Fibroblast of skin of left quadriceps (primary cell): Measurements from ENCODE around the gene AMN1.
A peak's percentile ranks its signal among the peaks of the same experiment; 100 is the strongest.
"Not testable (repeated sequence)": the region's sequence is repeated elsewhere in the genome, so short reads cannot be mapped to it uniquely, and the experiment has no call there.

ENCODE experiments used
- DNase-seq, 2 experiments: peaks; one replicate each; pipeline ENCODE4 v3.0.0-alpha.2; 2013; ENCODE audit warnings: low read depth in 2 of 2

The AMN1 gene

DNA sequence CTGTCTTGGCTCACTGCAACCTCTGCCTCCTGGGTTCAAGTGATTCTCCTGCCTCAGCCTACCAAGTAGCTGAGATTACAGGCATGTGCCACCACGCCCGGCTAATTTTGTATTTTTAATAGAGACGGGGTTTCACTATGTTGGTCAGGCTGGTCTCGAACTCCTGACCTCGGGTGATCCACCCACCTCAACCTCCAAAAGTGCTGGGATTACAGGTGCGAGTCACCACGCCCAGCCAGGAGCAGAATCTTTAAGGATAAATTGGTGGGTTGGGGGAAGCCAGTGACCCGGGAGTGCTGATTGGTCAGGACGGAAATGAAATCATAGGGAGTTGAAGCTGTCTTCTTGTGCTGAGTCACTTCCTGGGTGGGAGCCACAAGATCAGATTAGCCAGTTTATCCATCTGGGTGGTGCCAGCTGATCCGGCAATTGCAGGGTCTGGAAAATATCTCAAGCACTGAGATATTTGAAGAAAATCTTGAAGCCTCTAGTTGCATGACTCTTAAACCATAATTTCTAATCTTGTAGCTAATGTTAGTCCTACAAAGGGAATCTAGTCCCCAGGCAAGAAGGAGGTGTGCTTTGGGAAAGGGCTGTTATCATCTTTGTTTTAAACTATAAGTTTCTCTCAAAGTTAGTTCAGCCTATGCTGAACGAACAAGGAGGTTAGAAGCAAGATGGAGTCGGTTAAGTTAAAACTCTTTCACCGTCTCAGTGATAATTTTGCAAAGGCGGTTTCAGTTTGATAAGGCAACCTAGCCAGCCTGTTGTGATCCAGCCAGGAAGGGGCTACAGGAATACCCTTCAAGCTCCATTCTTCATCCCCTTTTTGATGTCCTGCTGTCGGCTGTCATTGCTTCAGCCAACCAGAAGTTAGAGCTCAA lies 5.0 kb upstream of the AMN1 start:
- not testable (repeated sequence) for DNase-seq

DNA sequence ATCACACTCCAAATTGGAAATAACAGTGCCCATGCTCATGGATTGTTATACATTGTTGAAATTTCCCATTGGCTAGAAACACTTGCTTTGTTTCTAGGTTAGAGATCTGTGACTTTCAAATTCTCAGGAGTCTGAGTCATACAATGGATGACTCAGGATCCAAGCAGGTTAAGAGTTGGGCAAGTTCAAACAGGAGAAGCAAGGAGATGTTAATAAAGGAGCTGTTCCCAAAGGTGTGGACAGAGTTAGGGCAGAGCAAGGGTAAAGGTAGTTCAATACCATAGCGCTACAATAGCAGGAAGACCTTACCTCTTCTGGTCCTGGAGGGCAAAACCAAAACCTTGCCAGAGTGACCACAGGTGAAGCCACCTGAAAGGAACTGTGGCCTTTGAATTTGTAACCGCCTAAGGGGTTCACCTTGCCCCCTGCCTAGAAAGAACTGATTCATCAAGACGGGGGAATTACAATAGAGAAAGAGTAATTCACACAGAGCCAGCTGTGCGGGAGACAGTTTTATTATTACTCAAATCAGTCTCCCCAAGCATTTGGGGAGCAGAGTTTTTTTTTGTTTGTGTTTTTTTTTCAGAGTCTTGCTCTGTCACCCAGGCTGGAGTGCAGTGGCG lies 4.2 kb upstream of the AMN1 start:
- DNase-seq, result peak in 1 of 2 experiments; percentile 40

DNA sequence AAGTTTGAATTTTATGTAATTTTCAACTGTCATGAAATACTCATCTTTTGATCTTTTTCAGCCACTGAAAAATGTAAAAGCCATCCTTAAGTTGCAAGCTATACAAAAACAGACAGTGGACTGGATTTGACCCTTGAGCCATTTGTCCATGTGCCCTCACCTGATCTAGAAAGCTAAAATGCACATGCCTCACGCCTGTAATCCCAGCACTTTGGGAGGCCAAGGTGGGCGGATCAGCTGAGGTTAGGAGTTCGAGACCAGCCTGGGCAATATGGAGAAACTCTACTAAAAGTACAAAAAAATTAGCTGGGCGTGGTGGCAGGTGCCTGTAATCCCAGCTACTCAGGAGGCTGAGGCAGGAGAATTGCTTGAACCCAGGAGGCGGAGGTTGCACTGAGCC lies 2.4 kb upstream of the AMN1 start:
- DNase-seq, result not testable (repeated sequence)

GRCh38 chr12:31729705-31730104 lies 884 bp upstream of the AMN1 start:
- no peak for DNase-seq

GRCh38 chr12:31728289-31728916 lies 418 bp downstream of the AMN1 start:
- DNase-seq, result no peak

DNA sequence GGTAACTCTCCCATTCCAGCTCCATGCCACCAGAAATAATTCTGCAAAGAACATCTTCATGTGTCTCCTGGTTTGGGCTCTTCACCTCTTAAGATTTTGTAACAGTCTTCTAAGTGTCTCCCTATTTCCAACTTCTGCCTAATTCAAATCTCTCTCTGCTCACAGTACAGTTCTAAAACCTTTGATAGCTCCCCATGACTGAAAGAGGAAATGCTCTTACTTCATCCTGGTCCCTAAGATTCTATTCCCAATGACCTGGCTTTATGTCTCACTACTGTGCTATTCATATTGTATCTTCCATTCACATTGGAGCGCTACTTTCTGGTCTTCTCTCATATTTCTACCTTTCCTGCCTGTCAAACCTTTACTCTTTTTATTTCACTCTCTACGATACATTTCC lies 1.6 kb downstream of the AMN1 start:
- no peak for DNase-seq

DNA sequence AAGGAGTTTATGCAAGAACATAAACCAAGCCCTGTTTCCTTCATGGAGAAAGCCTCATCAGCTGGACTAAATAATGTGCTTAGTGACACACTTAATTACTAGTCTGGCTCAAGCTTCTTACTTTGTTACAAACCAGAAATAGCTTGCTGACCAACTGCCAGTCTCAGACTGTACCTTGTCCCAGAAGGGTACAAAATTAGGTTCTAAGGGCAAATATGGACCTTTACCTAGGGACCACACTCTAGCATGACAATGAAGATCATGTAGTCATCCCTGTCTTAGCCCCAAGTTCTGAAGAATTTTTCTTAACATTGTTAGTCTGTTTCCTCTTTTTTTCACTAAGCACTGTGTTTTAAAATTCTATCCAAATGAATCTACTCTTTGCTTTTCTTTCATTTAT lies 2.2 kb downstream of the AMN1 start:
- no peak for DNase-seq

GRCh38 chr12:31724557-31724956 lies 4.3 kb downstream of the AMN1 start:
- no peak for DNase-seq

- no peak for DNase-seq
These were observed 6.2 kb downstream of the AMN1 start for GRCh38 chr12:31722580-31722979.

DNA sequence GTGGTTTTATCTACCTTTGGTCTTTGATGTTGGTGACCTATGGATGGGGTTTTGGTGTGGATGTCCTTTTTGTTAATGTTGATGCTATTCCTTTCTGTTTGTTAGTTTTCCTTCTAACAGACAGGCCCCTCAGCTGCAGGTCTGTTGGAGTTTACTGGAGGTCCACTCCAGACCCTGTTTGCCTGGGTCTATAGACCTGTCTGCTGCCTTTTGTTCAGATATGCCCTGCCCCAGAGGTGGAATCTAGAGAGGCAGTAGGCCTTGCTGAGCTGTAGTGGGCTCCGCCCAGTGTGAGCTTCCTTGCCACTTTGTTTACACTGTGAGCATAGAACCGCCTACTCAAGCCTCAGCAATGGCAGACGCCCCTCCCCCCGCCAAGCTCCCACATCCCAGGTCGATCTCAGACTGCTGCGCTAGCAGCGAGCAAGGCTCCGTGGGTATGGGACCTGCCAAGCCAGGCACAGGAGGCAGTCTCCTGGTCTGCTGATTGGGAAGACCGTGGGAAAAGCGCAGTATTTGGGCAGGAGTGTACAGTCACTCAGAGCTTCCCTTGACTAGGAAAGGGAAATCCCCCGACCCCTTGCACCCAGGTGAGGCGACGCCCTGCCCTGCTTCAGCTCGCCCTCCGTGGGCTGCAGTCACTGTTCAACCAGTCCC lies 10.2 kb downstream of the AMN1 start:
- DNase-seq, result not testable (repeated sequence)

GRCh38 chr12:31716998-31717397 lies 11.8 kb downstream of the AMN1 start:
- DNase-seq, result not testable (repeated sequence)

DNA sequence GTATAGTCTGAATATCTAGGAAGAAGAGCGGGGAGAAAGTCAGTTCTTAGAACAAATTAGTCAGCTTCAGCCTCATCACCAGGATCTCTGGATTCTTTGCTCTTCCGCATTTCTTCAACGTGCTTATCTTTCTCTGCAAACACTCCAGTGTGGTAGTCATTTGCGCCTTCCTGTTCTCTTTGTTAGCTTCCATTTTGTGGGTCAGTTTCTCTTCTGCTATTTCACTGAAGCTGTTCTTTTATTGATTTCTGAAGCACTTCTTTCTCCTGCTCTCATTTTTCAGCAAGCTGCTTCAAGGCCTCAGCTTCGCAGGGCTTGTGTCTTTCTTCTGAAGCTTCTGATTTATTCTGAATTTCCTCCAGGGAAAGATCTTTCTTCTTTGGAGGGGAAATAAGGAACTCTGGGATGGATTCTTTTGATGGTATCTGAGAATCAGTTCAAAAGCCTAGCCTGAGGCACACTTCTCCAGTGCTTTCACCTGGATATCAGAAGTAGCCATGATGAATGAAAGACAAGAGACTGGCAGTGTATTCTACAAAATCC lies 13.5 kb downstream of the AMN1 start:
- DNase-seq, result no peak

DNA sequence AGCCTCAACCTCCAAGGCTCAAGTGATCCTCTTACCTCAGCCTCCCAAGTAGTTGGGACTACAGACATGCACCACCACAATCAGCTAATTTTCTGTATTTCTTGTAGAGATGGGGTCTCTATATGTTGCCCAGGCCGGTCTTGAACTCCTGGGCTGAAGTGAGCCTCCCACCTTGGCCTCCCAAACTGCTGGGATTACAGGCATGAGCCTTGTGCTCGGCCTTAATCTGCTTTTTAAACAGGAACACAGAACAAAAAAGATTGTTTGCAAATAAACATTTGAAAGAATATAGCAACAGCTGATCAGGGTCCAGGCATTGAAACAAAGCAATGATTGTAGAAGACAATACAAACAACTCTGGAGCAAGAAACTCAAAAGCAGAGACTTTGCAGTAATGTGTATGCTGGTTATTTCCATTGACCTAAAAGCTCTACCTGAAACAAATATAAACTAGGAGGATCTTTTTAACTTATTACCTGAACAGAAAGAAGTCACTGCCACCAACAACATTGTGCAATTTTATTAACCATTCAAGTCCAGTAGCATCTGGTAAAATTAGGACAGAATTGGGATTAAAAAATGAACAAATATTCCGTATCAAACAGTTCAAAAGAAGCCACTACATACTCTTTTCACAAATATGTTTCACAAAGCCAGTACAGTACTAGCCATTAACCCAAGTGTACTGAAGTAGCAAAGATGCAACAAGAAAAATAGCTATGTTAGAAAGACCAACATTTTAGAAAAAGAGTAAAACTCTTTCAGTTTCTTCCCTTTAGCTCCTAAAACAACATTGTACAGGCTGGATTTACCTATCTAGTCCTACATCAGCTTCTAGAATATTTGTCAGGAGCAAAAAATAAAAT lies 14.2 kb downstream of the AMN1 start:
- no peak for DNase-seq

DNA sequence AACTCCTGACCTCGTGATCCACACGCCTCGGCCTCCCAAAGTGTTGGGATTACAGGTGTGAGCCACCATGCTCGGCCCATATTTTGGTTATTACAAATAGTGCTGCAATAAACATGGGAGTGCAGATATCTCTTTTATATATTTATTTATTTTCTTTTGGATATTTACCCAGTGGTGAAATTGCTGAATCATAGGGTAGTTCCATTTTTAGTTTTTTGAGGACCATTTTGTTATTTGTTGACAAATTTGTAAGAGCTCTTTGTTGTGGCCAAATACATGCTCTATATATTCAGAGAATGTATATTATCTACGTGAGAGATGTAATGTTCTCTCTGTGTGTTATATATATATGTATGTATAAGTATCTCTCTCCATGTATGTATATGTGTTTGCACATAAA lies 15.9 kb downstream of the AMN1 start:
- DNase-seq, result no peak

DNA sequence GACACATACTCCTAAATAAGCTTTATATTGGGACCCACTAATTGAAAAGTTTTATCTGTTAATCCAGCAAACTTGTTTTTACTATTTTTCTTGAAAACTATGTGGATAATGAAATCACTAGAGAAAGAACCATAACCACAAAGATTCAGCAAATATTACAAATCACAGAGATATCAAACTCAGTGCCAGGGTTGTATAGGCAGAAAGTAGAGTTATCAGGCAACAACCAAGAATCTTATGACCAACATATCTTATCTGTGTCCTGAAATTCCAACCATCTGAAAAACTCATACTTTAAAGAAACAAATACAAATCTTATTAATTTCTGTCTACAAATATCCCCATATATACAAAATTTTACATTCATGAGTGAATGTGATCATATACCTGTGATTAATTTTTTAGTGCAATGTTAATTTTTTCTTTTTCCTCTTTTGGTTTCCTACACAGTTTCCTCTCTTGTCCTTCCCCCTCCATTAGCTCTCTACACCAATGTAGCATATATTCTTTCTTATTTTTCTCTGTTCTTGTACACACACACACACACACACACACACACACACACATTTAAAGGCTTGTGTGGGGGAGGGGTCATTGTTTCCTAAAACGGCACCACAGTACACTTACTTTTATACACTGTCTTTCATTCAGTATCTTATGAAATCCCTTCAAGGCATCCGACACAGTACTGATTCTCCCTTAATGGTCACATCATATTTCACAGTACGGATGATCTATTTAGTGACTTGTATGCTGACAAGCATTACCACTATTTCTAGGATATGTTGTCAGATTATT lies 18.6 kb downstream of the AMN1 start:
- no peak for DNase-seq

DNA sequence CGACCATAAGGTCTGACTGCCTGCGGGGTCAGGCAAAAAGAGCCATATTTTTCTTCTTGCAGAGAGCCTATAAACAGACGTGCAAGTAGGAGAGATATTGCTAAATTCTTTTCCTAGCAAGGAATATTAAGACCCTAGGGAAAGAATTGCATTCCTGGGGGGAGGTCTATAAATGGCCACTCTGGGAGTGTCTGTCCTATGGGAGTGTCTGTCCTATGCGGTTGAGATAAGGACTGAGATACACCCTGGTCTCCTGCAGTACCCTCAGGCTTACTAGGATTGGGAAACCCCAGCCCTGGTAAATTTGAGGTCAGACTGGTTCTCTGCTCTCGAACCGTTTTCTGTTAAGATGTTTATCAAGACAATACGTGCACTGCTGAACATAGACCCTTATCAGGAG lies 20.7 kb downstream of the AMN1 start:
- not testable (repeated sequence) for DNase-seq

- DNase-seq, result no peak
These were observed 23.2 kb downstream of the AMN1 start for GRCh38 chr12:31705621-31706020.

DNA sequence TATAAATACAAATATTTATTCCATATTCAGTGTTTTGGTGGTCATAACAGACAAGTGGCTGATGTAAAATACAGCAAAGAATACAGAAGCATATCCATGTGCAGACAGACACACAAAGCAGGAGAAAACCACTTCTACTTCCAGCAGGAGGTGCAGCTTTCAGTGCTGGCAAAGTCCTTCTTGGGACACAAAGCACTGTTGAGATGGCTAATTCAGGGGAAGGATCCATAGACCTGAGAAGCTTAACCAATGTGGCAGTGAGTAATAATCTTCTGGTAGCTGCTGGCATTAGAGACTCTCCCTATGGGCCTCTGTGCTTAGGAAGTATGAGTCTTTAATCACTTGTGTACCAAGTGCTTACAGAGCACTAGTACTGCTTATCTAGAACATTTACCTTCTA lies 26.8 kb downstream of the AMN1 start:
- DNase-seq, result no peak

DNA sequence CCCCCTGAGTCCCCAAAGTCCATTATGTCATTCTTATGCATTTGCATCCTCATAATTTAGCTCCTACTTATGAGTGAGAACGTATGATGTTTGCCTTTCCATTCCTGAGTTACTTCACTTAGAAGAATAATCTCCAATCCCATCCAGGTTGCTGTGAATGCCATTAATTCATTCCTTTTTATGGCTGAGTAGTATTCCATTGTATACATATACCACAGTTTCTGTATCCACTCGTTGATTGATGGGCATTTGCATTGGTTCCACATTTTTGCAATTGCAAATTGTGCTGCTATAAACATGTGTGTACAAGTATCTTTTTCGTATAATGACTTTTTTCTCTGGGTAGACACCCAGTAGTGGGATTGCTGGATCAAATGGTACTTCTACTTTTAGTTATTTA lies 38.9 kb downstream of the AMN1 start:
- DNase-seq, result not testable (repeated sequence)

DNA sequence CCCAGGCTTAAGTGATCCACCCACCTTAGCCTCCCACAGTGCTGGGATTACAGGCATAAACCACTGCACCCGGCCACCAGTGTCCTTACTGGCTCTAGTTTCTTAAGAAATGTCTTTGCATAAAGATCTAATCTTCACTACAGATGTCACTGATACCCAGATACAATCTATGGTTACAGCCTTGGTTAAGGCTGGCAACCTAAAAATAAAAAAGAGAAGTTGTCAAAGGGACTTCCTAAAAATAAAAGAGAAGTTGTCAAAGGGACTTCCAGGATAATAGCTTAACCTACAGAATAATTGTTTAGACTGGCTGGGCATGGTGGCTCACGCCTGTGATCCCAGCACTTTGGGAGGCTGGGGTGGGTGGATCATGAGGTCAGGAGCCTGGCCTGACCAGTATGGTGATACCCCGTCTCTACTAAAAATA lies 41.7 kb downstream of the AMN1 start:
- no peak for DNase-seq
